ENCODE results near the gene JADE1.
A peak's percentile ranks its signal among the peaks of the same experiment; 100 is the strongest.

JADE1 gene

DNA sequence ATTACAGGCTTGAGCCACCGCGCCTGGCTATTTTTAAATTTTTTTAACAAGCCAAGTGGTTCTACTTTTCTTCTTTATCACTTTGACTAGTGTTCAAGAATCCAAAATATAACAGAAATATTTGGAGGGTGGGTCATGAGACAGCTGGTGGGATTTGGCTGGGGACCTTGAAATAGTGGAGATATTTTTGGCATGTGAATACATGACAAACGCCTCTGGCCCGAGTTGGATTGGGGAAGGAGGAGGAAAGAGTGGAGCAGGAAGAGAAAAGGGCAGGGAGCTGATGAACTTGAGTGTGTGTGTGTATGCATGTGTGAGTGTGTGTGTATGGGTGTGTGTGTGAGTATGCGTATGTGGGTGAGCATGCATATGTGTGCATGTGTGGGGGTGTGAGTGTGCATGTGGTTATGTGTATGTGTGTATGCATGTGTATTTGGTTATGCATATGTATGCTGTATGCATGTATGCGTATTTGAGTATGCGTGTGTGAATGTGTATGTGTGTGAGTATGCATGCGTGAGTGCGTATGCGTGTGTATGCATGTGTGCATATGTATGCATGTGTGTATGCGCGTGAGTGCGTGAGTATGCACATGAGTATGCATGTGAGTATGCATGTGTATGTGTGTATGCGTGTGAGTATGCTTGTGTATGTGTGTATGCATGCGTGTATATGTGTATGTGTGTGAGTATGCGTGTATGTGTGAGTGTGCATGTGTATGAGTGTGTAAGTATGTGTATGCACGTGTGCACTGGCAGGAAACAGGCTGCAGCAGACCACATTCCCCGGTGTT, 49.6 kb downstream of the JADE1 start:
- Histone ChIP-seq H3K36me3 (ENCODE audit: insufficient read depth, insufficient read length, low read length) (peaks cover 92% of the 10 kb centered on the region), H3K4me3 (ENCODE audit: insufficient read length, low read depth) (no peak overlapping the region), H3K4me1 (ENCODE audit: insufficient read depth, insufficient read length) (peaks cover 6% of the 10 kb centered on the region), H3K27me3 (ENCODE audit: insufficient read depth, insufficient read length) (no peaks in the 10 kb centered on the region), H3K9ac (ENCODE audit: insufficient read length, low read depth) (no peak overlapping the region), H3K9me3 (ENCODE audit: insufficient read depth, low read length) (no peaks in the 10 kb centered on the region)
- no peak for TF ChIP-seq ZNF274 (IDR thresholded peaks at IDR 0.05; ENCODE audit: low read depth, low read length)
- TF ChIP-seq YY1 (IDR thresholded peaks at IDR 0.05; ENCODE audit: insufficient read depth, insufficient read length): no peak
- TF ChIP-seq SUZ12 (IDR thresholded peaks at IDR 0.05; ENCODE audit: extremely low read depth, insufficient read depth, insufficient read length): no peak
- no peak for DNase-seq (ENCODE audit: low read depth, low spot score)

DNA sequence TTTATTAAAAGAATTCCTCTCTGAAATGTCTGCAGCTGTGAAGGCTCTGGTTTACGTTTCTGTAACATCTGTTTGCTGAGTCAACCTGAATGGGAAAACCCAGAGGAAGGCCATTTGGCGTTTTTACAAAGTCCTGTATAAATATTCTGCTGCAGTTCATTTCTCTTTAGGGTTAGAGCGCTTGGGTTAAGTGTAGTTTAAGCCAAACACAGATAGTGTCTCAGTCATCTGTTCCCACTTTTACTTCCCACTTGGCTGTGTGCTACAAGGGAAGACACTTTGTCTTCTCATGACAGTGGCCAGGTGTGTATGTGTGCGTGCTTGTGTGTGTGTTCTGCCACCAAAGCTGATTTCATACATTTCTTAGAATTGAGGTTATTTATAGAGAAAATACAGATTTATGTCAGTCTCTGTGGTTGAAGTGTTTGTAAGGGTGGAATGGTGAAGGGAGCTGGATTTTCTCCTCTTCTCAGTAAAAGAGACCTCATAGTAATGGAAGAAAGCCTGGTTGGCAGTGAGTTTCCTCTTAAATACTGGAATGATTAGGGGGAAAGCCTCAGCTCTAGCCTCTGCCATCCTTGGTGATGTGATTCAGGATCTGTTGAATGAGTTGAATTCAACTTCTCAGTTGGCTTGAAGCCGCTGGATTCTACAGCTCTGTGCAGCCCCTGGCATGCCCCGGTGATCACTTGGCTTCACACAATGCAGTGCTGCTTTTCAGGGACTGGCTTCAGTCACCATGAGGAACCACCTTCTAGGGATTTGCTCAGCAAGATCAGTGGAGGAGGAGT, 50.6 kb downstream of the JADE1 start:
- Histone ChIP-seq H3K9me3 (ENCODE audit: insufficient read depth, low read length) (no peaks in the 10 kb centered on the region), H3K4me3 (ENCODE audit: insufficient read length, low read depth) (no peak overlapping the region), H3K4me1 (ENCODE audit: insufficient read depth, insufficient read length) (peaks cover 6% of the 10 kb centered on the region), H3K9ac (ENCODE audit: insufficient read length, low read depth) (no peak overlapping the region), H3K36me3 (ENCODE audit: insufficient read depth, insufficient read length, low read length) (peaks cover 94% of the 10 kb centered on the region), H3K27me3 (ENCODE audit: insufficient read depth, insufficient read length) (no peaks in the 10 kb centered on the region)
- no peak for TF ChIP-seq ZNF274 (IDR thresholded peaks at IDR 0.05; ENCODE audit: low read depth, low read length)
- no peak for TF ChIP-seq YY1 (IDR thresholded peaks at IDR 0.05; ENCODE audit: insufficient read depth, insufficient read length)
- no peak for TF ChIP-seq SUZ12 (IDR thresholded peaks at IDR 0.05; ENCODE audit: extremely low read depth, insufficient read depth, insufficient read length)
- DNase-seq (ENCODE audit: low read depth, low spot score): no peak

DNA sequence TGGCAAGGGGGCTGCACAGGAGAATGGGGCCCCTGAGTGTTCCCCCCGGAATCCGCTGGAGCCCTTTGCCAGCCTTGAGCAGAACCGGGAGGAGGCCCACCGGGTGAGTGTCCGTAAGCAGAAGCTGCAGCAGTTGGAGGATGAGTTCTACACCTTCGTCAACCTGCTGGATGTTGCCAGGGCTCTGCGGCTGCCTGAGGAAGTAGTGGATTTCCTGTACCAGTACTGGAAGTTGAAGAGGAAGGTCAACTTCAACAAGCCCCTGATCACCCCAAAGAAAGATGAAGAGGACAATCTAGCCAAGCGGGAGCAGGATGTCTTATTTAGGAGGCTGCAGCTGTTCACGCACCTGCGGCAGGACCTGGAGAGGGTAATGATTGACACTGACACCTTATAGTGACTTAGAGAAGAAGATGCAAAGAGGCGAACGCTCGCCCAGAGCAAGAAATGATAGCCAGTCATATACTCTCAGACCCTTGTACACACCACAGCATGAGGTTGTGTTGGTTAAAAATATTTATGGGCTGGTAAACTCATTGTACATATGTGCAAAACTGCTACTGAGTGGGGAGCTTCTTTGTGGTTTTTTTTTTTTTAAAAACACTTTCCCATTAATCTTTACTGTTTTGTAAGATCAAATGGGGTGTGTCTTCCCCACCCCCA, 52.5 kb downstream of the JADE1 start:
- no peak for DNase-seq (ENCODE audit: low read depth, low spot score)
- H3K4me1 ChIP-seq (ENCODE audit: insufficient read depth, insufficient read length): peaks cover 6% of the 10 kb centered on the region
- H3K36me3 ChIP-seq (ENCODE audit: insufficient read depth, insufficient read length, low read length): peaks cover 94% of the 10 kb centered on the region
- no peak overlapping the region for H3K9ac ChIP-seq (ENCODE audit: insufficient read length, low read depth)
- H3K4me3 ChIP-seq (ENCODE audit: insufficient read length, low read depth): no peak overlapping the region
- no peaks in the 10 kb centered on the region for H3K27me3 ChIP-seq (ENCODE audit: insufficient read depth, insufficient read length)
- no peak for TF ChIP-seq YY1 (IDR thresholded peaks at IDR 0.05; ENCODE audit: insufficient read depth, insufficient read length)
- TF ChIP-seq ZNF274 (IDR thresholded peaks at IDR 0.05; ENCODE audit: low read depth, low read length): no peak
- no peak for TF ChIP-seq SUZ12 (IDR thresholded peaks at IDR 0.05; ENCODE audit: extremely low read depth, insufficient read depth, insufficient read length)
- no peaks in the 10 kb centered on the region for H3K9me3 ChIP-seq (ENCODE audit: insufficient read depth, low read length)

DNA sequence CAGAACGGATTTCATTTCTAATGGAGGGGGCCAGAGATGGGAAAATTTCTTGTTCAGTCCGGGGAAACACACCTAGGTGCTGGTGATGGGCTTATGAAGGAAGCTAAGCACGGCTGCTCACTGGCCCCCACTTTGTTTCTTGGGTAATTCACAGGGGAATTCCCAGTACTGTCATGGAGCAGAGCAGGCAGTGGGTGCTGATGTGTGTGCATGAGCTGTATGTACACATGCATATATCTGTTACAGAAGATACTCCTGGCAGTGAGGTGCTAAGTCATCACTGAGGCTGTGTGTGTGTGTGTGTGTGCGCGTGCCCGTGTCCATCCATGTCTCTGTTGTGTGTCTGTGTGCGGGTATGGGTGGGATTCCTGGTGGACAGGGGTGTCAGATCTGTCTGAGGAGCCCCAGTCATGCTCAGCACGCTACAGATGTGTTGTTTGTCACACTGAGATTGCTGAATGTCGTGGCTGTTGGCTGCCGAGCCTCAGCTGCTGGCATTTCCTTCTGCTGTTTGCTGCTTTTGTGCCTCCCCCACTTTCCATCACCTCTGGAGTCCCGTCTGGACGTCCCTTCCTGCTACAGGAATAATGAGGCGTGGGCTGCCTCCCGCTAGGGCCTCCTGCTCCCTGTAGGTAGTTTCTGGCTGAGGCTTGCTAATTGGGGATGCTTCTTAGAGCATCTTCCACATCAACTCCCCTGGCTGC, 53.3 kb downstream of the JADE1 start:
- no peak for DNase-seq (ENCODE audit: low read depth, low spot score)
- H3K9ac ChIP-seq (ENCODE audit: insufficient read length, low read depth): peak overlapping the region; percentile 14
- TF ChIP-seq SUZ12 (IDR thresholded peaks at IDR 0.05; ENCODE audit: extremely low read depth, insufficient read depth, insufficient read length) (no peak), YY1 (IDR thresholded peaks at IDR 0.05; ENCODE audit: insufficient read depth, insufficient read length) (no peak), ZNF274 (IDR thresholded peaks at IDR 0.05; ENCODE audit: low read depth, low read length) (no peak)
- H3K4me1 ChIP-seq (ENCODE audit: insufficient read depth, insufficient read length): peaks cover 6% of the 10 kb centered on the region
- H3K36me3 ChIP-seq (ENCODE audit: insufficient read depth, insufficient read length, low read length): peaks cover 94% of the 10 kb centered on the region
- no peaks in the 10 kb centered on the region for H3K9me3 ChIP-seq (ENCODE audit: insufficient read depth, low read length)
- no peak overlapping the region for H3K4me3 ChIP-seq (ENCODE audit: insufficient read length, low read depth)
- no peaks in the 10 kb centered on the region for H3K27me3 ChIP-seq (ENCODE audit: insufficient read depth, insufficient read length)

DNA sequence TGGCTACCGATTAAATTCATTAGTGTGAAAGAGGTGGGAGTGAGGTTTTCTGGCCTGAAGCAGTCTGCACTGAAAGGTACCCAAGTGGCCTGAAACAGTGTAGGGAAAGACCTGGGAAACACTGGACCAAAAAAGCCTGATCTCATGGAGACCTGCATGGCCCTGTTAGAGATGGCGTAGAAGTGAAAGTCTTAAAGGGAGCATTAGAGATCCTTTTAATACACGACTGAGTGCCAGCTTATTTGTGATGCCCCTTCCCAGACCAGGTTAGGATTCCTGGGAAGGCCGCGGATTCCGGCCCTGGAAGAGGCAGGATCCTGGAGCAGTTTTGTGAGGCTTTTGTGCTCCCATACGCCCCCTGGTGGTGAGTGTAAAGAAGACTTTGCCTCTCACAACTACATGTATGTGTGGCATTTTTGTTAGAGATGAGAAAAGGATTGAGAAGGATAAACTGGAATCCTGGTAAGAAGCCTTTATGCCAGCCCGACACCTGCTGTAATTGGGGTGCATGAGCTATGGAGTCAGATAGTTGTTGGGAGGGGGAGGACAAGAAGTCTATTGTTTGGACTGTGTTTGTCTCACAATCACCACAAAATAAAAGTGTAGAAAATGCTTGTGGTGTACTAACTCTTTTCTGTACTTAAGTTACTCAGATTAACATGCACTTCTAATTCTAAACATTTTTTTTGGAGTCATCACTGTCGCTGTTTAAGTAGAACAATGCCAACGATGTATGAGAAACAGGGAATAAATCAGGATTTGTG, 54.0 kb downstream of the JADE1 start:
- DNase-seq (ENCODE audit: low read depth, low spot score): peak; percentile 51
- no peak for TF ChIP-seq YY1 (IDR thresholded peaks at IDR 0.05; ENCODE audit: insufficient read depth, insufficient read length)
- no peak for TF ChIP-seq ZNF274 (IDR thresholded peaks at IDR 0.05; ENCODE audit: low read depth, low read length)
- TF ChIP-seq SUZ12 (IDR thresholded peaks at IDR 0.05; ENCODE audit: extremely low read depth, insufficient read depth, insufficient read length): no peak
- Histone ChIP-seq H3K4me1 (ENCODE audit: insufficient read depth, insufficient read length) (peaks cover 6% of the 10 kb centered on the region), H3K27me3 (ENCODE audit: insufficient read depth, insufficient read length) (no peaks in the 10 kb centered on the region), H3K9me3 (ENCODE audit: insufficient read depth, low read length) (no peaks in the 10 kb centered on the region), H3K9ac (ENCODE audit: insufficient read length, low read depth) (no peak overlapping the region), H3K36me3 (ENCODE audit: insufficient read depth, insufficient read length, low read length) (peaks cover 95% of the 10 kb centered on the region), H3K4me3 (ENCODE audit: insufficient read length, low read depth) (no peak overlapping the region)

DNA sequence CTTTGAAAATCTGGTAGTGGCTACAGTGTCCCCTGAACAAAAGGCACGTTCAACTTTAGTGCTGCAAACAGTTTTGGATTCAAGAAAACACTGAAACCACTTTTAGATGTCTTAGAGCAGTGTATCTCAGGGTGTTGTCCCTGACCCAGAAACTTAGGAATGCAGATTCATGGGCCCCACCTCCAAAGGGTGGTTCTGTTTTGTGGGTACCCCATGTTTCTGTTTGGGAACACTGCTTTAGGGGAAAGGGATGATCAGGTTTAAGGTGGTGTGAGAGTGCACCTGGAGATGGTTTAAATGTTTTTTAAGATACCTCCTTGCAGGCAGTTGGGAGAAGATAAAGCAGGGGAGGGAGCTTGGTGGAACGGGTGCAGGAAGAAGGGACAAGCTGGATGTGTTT, 55.6 kb downstream of the JADE1 start:
- no peak overlapping the region for H3K4me3 ChIP-seq (ENCODE audit: insufficient read length, low read depth)
- H3K27me3 ChIP-seq (ENCODE audit: insufficient read depth, insufficient read length): no peaks in the 10 kb centered on the region
- TF ChIP-seq YY1 (IDR thresholded peaks at IDR 0.05; ENCODE audit: insufficient read depth, insufficient read length) (no peak), SUZ12 (IDR thresholded peaks at IDR 0.05; ENCODE audit: extremely low read depth, insufficient read depth, insufficient read length) (no peak), ZNF274 (IDR thresholded peaks at IDR 0.05; ENCODE audit: low read depth, low read length) (no peak)
- no peak overlapping the region for H3K9ac ChIP-seq (ENCODE audit: insufficient read length, low read depth)
- no peak for DNase-seq (ENCODE audit: low read depth, low spot score)
- peaks cover 95% of the 10 kb centered on the region for H3K36me3 ChIP-seq (ENCODE audit: insufficient read depth, insufficient read length, low read length)
- H3K4me1 ChIP-seq (ENCODE audit: insufficient read depth, insufficient read length): peaks cover 6% of the 10 kb centered on the region
- no peaks in the 10 kb centered on the region for H3K9me3 ChIP-seq (ENCODE audit: insufficient read depth, low read length)
